Activated CD8-positive, alpha-beta memory T cell treated with anti-CD3 and anti-CD28 coated beads for 4 hours (primary cell): ENCODE measurements around the gene SLC35A3.

Experiments
- DNase-seq, 2 donors: peaks; one replicate each; pipeline ENCODE4 v3.0.0-alpha.2; 2020; ENCODE audit warnings: low read depth in 2 of 2

The SLC35A3 gene

GRCh38 chr1:100076319-100076718 is 106.5 kb downstream of the SLC35A3 start:
- DNase-seq: no peak

GRCh38 chr1:100076744-100077143 is 106.9 kb downstream of the SLC35A3 start:
- DNase-seq: no peak

GRCh38 chr1:100077531-100077930 is 107.7 kb downstream of the SLC35A3 start:
- DNase-seq: no peak

- no peak for DNase-seq
Observed at GRCh38 chr1:100080331-100080730, 110.5 kb downstream of the SLC35A3 start.
